IMR-90 (cell line): ENCODE results near the gene WFDC10B. TPM values are rescaled to one million over a fixed set of nuclear protein-coding genes. Genes with fewer than 3 reads are reported as not detected.

Experiments used
- ATAC-seq: fragments of 200-7000 bp; cut with Tn5 transposase; 2 replicates; pipeline ENCODE4 v1.9.1; 2020; ENCODE audit warnings: low read depth, mild to moderate bottlenecking, moderate library complexity
- BruUV-seq: library from RNA; stranded (reverse); fragments of 400-500 nt; replicated peaks from 2 replicates; lab custom pipeline; 2021; lab: Mats Ljungman, UMichigan
- CTCF ChIA-PET: fragments of 300-600 bp; formaldehyde crosslinking; extraction: SDS; loops from one replicate; lab custom pipeline; 2021; ENCODE audit warnings: antibody characterized with exemption; lab: Yijun Ruan, JAX
- POLR2A ChIA-PET: fragments of 300-600 bp; sonication (Branson Sonifier 250); formaldehyde crosslinking; loops from one replicate; lab custom pipeline; 2022; ENCODE audit warnings: antibody characterized with exemption; ENCODE audit not compliant: unreplicated experiment; lab: Charles Lee
- DNase-seq: peaks from one replicate; pipeline ENCODE4 v3.0.0; 2013
- H2AFZ ChIP-seq: replicated peaks from 2 replicates; pipeline ENCODE3; 2013; ENCODE audit warnings: low read length, mild to moderate bottlenecking; ENCODE audit not compliant: poor library complexity
- H2AK5ac ChIP-seq: 2 replicates; pipeline ENCODE4 v1.6.1; 2013; ENCODE audit warnings: low read depth, low read length, inconsistent platforms
- H2AK9ac ChIP-seq: replicated peaks from 2 replicates; pipeline ENCODE3; 2013; ENCODE audit warnings: mild to moderate bottlenecking, low read depth, low read length, moderate library complexity; ENCODE audit not compliant: poor library complexity
- H2BK120ac ChIP-seq: 2 replicates; pipeline ENCODE4 v1.6.1; 2013; ENCODE audit warnings: low read depth, low read length, inconsistent platforms
- H2BK15ac ChIP-seq: 3 replicates; pipeline ENCODE4 v1.6.1; 2013; ENCODE audit warnings: low read depth, low read length, inconsistent platforms
- H2BK20ac ChIP-seq: 2 replicates; pipeline ENCODE4 v1.6.1; 2013; ENCODE audit warnings: low read depth, mild to moderate bottlenecking, inconsistent platforms, low read length, moderate library complexity
- H2BK5ac ChIP-seq: 2 replicates; pipeline ENCODE4 v1.6.1; 2013; ENCODE audit warnings: mild to moderate bottlenecking, low read depth, low read length, inconsistent platforms; ENCODE audit not compliant: poor library complexity, severe bottlenecking
- H3K14ac ChIP-seq: replicated peaks from 2 replicates; pipeline ENCODE4 v1.6.1; 2013; ENCODE audit warnings: low read depth, low read length, inconsistent platforms
- H3K18ac ChIP-seq: 2 replicates; pipeline ENCODE4 v1.6.1; 2013; ENCODE audit warnings: low read depth, low read length, control low read depth
- H3K23ac ChIP-seq: 2 replicates; pipeline ENCODE4 v1.6.1; 2013; ENCODE audit warnings: low read depth, low read length, inconsistent platforms
- H3K27ac ChIP-seq: 2 replicates; pipeline ENCODE4 v1.5.1; 2013; ENCODE audit warnings: mild to moderate bottlenecking, control low read depth, low read length; ENCODE audit not compliant: insufficient read depth
- H3K27me3 ChIP-seq: 2 replicates; pipeline ENCODE4 v1.6.1; 2013; ENCODE audit warnings: low read length; ENCODE audit not compliant: control insufficient read depth, insufficient read depth
- H3K36me3 ChIP-seq: 2 replicates; pipeline ENCODE4 v1.6.1; 2013; ENCODE audit warnings: low read length, mixed read lengths; ENCODE audit not compliant: control insufficient read depth, insufficient read depth
- H3K4ac ChIP-seq: 2 replicates; pipeline ENCODE4 v1.6.1; 2013; ENCODE audit warnings: low read depth, low read length, inconsistent platforms
- H3K4me1 ChIP-seq: 2 replicates; pipeline ENCODE4 v1.6.1; 2013; ENCODE audit warnings: low read length, mixed read lengths; ENCODE audit not compliant: control insufficient read depth, insufficient read depth
- H3K4me2 ChIP-seq: 2 replicates; pipeline ENCODE4 v1.6.1; 2013; ENCODE audit warnings: low read depth, mild to moderate bottlenecking, control low read depth, low read length, moderate library complexity
- H3K4me3 ChIP-seq: 2 replicates; pipeline ENCODE4 v1.5.1; 2013; ENCODE audit warnings: low read depth, mild to moderate bottlenecking, control low read depth, low read length, moderate library complexity; ENCODE audit not compliant: insufficient read depth
- H3K56ac ChIP-seq: 2 replicates; pipeline ENCODE4 v1.6.1; 2013; ENCODE audit warnings: low read length, inconsistent platforms; ENCODE audit not compliant: insufficient read depth; ENCODE audit errors: extremely low read depth
- H3K79me1 ChIP-seq, 2 experiments: 2 replicates each; pipeline ENCODE4 v1.6.1; 2013; ENCODE audit warnings: low read length in 2 of 2, inconsistent platforms in 1 of 2, low read depth in 1 of 2
- H3K9ac ChIP-seq: 2 replicates; pipeline ENCODE4 v1.6.1; 2013; ENCODE audit warnings: low read depth, low read length, control low read depth
- H3K9me1 ChIP-seq: 2 replicates; pipeline ENCODE4 v1.6.1; 2013; ENCODE audit warnings: low read length, inconsistent platforms; ENCODE audit not compliant: insufficient read depth
- H3K9me3 ChIP-seq: 2 replicates; pipeline ENCODE4 v1.6.1; 2013; ENCODE audit warnings: low read length; ENCODE audit not compliant: control insufficient read depth, insufficient read depth
- H4K20me1 ChIP-seq: 2 replicates; pipeline ENCODE4 v1.6.1; 2013; ENCODE audit warnings: low read length, inconsistent platforms; ENCODE audit not compliant: insufficient read depth
- H4K5ac ChIP-seq: 2 replicates; pipeline ENCODE4 v1.6.1; 2013; ENCODE audit warnings: mild to moderate bottlenecking, low read depth, low read length, control low read depth
- H4K8ac ChIP-seq, 2 experiments: 2 replicates each; pipeline ENCODE4 v1.6.1; 2013; ENCODE audit warnings: low read depth in 2 of 2, low read length in 2 of 2, control low read depth in 1 of 2, inconsistent platforms in 1 of 2
- H4K91ac ChIP-seq: 2 replicates; pipeline ENCODE4 v1.6.1; 2013; ENCODE audit warnings: low read depth, low read length, inconsistent platforms; ENCODE audit not compliant: insufficient read depth
- BHLHE40 ChIP-seq: fragments of 150-350 bp; IDR thresholded peaks from 2 replicates; pipeline ENCODE4 v1.6.1; 2016; ENCODE audit warnings: mild to moderate bottlenecking, low read depth, low read length
- CEBPB ChIP-seq: IDR thresholded peaks from 2 replicates; pipeline ENCODE4 v1.6.1; 2012; ENCODE audit warnings: low read depth, low read length, improper control_type of control experiment
- CHD1 ChIP-seq: IDR thresholded peaks from 2 replicates; pipeline ENCODE4 v1.6.1; 2012; ENCODE audit warnings: low read depth, low read length, improper control_type of control experiment
- FOS ChIP-seq: fragments of 150-350 bp; IDR thresholded peaks from 2 replicates; pipeline ENCODE4 v1.6.1; 2016; ENCODE audit warnings: low read depth, low read length
- MAFK ChIP-seq: IDR thresholded peaks from 2 replicates; pipeline ENCODE4 v1.6.1; 2012; ENCODE audit warnings: low read depth, low read length, improper control_type of control experiment
- MAZ ChIP-seq: IDR thresholded peaks from 2 replicates; pipeline ENCODE4 v1.6.1; 2012; ENCODE audit warnings: low read depth, mild to moderate bottlenecking, low read length, improper control_type of control experiment, moderate library complexity, borderline replicate concordance
- MXI1 ChIP-seq: IDR thresholded peaks from 2 replicates; pipeline ENCODE4 v1.6.1; 2012; ENCODE audit warnings: low read depth, mild to moderate bottlenecking, low read length, moderate library complexity, borderline replicate concordance
- NFE2L2 ChIP-seq: fragments of 150-350 bp; IDR thresholded peaks from 2 replicates; pipeline ENCODE4 v1.6.1; 2016; ENCODE audit warnings: low read depth, mild to moderate bottlenecking, low read length
- POLR2A ChIP-seq: IDR thresholded peaks from 2 replicates; pipeline ENCODE4 v1.6.1; 2012; ENCODE audit warnings: mild to moderate bottlenecking, low read depth, low read length
- RAD21 ChIP-seq: IDR thresholded peaks from 2 replicates; pipeline ENCODE4 v1.6.1; 2012; ENCODE audit warnings: low read length, improper control_type of control experiment
- RCOR1 ChIP-seq: IDR thresholded peaks from 2 replicates; pipeline ENCODE4 v1.6.1; 2012; ENCODE audit warnings: mild to moderate bottlenecking, low read length, improper control_type of control experiment; ENCODE audit not compliant: insufficient replicate concordance
- RFX5 ChIP-seq: IDR thresholded peaks from 2 replicates; pipeline ENCODE4 v1.8.0; 2012; ENCODE audit warnings: low read depth, mild to moderate bottlenecking, low read length, moderate library complexity
- SMC3 ChIP-seq: fragments of 150-350 bp; IDR thresholded peaks from 2 replicates; pipeline ENCODE4 v1.6.1; 2016; ENCODE audit warnings: low read depth, mild to moderate bottlenecking, antibody characterized with exemption, low read length, moderate library complexity
- dilution Hi-C: fragments of 300-500 bp; cut with HindIII; formaldehyde crosslinking; loops from one replicate; pipeline ENCODE4 v1.14.3; 2018; ENCODE audit warnings: low sequenced_read_pairs; ENCODE audit not compliant: unreplicated experiment
- in situ Hi-C: fragments of 300-500 bp; cut with MboI; formaldehyde crosslinking; loops from 3 replicates; pipeline ENCODE4 v1.14.3; 2019; ENCODE audit warnings: low sequenced_read_pairs, inconsistent platforms, mixed read lengths
- intact Hi-C: fragments of 100-400 bp; cut with micrococcal nuclease; formaldehyde crosslinking; loops from 2 replicates; pipeline ENCODE4 v1.10.0; 2022
- polyA plus RNA-seq, 3 experiments: library from polyadenylated mRNA; depleted of rRNA; stranded (reverse); fragments of >200 nt; gene quantifications; 2 replicates each; pipeline ENCODE4 v1.2.3, GENCODE V29; 2012; ENCODE audit warnings: low replicate concordance in 1 of 3
- total RNA-seq: library from RNA; depleted of rRNA; stranded (reverse); fragments of >200 nt; gene quantifications from 2 replicates; pipeline ENCODE4 v1.2.3, GENCODE V29; 2012
- TF ChIP-seq, protein P1 (sequence below): fragments of 150-350 bp; IDR thresholded peaks from 2 replicates; pipeline ENCODE4 v1.6.1; 2017; ENCODE audit warnings: mild to moderate bottlenecking, antibody characterized with exemption, low read length, low read depth
- TF ChIP-seq, protein P2 (sequence below): conservative IDR thresholded peaks from 2 replicates; pipeline ENCODE4 v1.5.1; 2012; ENCODE audit warnings: mild to moderate bottlenecking, low read depth, low read length, improper control_type of control experiment
- TF ChIP-seq, protein P3 (sequence below): fragments of 150-350 bp; IDR thresholded peaks from 2 replicates; pipeline ENCODE4 v1.6.1; 2016; ENCODE audit warnings: low read depth, mild to moderate bottlenecking, low read length, moderate library complexity, borderline replicate concordance

WFDC10B gene
- total and polyA plus RNA-seq, 2 of the 4 experiments (the other 2 are of a cell fraction), result not detected

DNA sequence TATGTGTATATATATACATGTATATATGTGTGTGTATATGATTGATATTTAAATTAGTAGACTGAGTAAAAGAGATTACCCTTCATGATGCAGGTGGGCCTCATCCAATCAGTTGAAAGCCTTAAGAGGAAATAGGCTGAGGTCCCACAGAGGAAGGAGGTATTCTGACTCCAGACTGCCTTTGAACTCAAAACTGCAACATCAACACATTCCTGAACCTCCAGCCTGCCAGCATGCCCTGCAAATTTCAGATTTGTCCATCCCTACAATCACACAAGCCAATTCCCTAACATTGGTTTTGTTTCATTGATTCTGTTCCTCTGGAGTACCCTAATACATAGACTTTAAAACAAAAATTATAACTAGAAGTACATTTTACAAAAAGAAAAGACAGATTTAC is 40.2 kb upstream of the WFDC10B start:
- no peak overlapping the region for H2BK5ac ChIP-seq
- H4K91ac ChIP-seq, result no peak overlapping the region
- no peak overlapping the region for H4K8ac ChIP-seq
- no TSS peak for BruUV-seq
- no peak overlapping the region for H3K9ac ChIP-seq
- no peak overlapping the region for H2AK5ac ChIP-seq
- no peaks in the 10 kb centered on the region for H4K20me1 ChIP-seq
- no peak overlapping the region for H3K4me2 ChIP-seq
- no peak overlapping the region for H3K14ac ChIP-seq
- no peak for TF ChIP-seq MAZ
- no peak for TF ChIP-seq SMC3
- TF ChIP-seq MAFK, result no peak
- no peak for TF ChIP-seq RAD21
- TF ChIP-seq MXI1, result no peak
- TF ChIP-seq, protein P1, sequence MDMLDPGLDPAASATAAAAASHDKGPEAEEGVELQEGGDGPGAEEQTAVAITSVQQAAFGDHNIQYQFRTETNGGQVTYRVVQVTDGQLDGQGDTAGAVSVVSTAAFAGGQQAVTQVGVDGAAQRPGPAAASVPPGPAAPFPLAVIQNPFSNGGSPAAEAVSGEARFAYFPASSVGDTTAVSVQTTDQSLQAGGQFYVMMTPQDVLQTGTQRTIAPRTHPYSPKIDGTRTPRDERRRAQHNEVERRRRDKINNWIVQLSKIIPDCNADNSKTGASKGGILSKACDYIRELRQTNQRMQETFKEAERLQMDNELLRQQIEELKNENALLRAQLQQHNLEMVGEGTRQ, result no peak
- no peak for TF ChIP-seq RCOR1
- no peak for TF ChIP-seq BHLHE40
- TF ChIP-seq, protein P2, sequence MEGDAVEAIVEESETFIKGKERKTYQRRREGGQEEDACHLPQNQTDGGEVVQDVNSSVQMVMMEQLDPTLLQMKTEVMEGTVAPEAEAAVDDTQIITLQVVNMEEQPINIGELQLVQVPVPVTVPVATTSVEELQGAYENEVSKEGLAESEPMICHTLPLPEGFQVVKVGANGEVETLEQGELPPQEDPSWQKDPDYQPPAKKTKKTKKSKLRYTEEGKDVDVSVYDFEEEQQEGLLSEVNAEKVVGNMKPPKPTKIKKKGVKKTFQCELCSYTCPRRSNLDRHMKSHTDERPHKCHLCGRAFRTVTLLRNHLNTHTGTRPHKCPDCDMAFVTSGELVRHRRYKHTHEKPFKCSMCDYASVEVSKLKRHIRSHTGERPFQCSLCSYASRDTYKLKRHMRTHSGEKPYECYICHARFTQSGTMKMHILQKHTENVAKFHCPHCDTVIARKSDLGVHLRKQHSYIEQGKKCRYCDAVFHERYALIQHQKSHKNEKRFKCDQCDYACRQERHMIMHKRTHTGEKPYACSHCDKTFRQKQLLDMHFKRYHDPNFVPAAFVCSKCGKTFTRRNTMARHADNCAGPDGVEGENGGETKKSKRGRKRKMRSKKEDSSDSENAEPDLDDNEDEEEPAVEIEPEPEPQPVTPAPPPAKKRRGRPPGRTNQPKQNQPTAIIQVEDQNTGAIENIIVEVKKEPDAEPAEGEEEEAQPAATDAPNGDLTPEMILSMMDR, result no peak
- TF ChIP-seq FOS, result no peak
- no peak for TF ChIP-seq RFX5
- TF ChIP-seq POLR2A, result no peak
- TF ChIP-seq, protein P3, sequence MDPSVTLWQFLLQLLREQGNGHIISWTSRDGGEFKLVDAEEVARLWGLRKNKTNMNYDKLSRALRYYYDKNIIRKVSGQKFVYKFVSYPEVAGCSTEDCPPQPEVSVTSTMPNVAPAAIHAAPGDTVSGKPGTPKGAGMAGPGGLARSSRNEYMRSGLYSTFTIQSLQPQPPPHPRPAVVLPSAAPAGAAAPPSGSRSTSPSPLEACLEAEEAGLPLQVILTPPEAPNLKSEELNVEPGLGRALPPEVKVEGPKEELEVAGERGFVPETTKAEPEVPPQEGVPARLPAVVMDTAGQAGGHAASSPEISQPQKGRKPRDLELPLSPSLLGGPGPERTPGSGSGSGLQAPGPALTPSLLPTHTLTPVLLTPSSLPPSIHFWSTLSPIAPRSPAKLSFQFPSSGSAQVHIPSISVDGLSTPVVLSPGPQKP, result no peak
- no peak for TF ChIP-seq CHD1
- no peak for TF ChIP-seq CEBPB
- TF ChIP-seq NFE2L2, result no peak
- H3K9me3 ChIP-seq, result no peaks in the 10 kb centered on the region
- CTCF ChIA-PET, result no interaction called here
- no peak overlapping the region for H3K4ac ChIP-seq
- no peaks in the 10 kb centered on the region for H3K36me3 ChIP-seq
- ATAC-seq (no peak), DNase-seq (no peak)
- no peak overlapping the region for H3K27ac ChIP-seq
- in situ Hi-C loops (no loop called here), dilution Hi-C loops (no loop called here), intact Hi-C loops (no loop called here)
- no peak overlapping the region for H2AK9ac ChIP-seq
- no peak overlapping the region for H3K23ac ChIP-seq
- H3K79me1 ChIP-seq, result no peaks in the 10 kb centered on the region
- peaks cover 5% of the 10 kb centered on the region; the same call in 1 of the 2 replicates for H3K27me3 ChIP-seq
- H3K9me1 ChIP-seq, result no peaks in the 10 kb centered on the region
- POLR2A ChIA-PET, result no interaction called here
- no peak overlapping the region for H3K18ac ChIP-seq
- H3K4me1 ChIP-seq, result no peaks in the 10 kb centered on the region
- no peak overlapping the region for H3K56ac ChIP-seq
- no peak overlapping the region for H2AFZ ChIP-seq
- no peak overlapping the region for H2BK20ac ChIP-seq
- no peak overlapping the region for H2BK15ac ChIP-seq
- no peak overlapping the region for H3K4me3 ChIP-seq
- no peak overlapping the region for H2BK120ac ChIP-seq
- no peak overlapping the region for H4K5ac ChIP-seq
